ENCODE results near the gene SLC39A3.

Gene SLC39A3

GRCh38 chr19:2768365-2769132 lies 28.7 kb upstream of the SLC39A3 start:
- H3K27ac ChIP-seq (ENCODE audit: low read depth in 2 of 2, low read length in 2 of 2) = no peak overlapping the region
- no peaks in the 10 kb centered on the region for H3K27me3 ChIP-seq (ENCODE audit: control insufficient read depth in 2 of 2, insufficient read depth in 2 of 2, low read length in 2 of 2)
- peaks cover 0 to 4% of the 10 kb centered on the region in 2 donors for H3K4me1 ChIP-seq (ENCODE audit: control insufficient read depth in 2 of 2, insufficient read depth in 2 of 2, low read length in 2 of 2)
- no peak overlapping the region for H3K4me3 ChIP-seq (ENCODE audit: low read length in 2 of 2)
- H3K9me3 ChIP-seq (ENCODE audit: control insufficient read depth in 2 of 2, low read length in 2 of 2) = no peaks in the 10 kb centered on the region
- peaks cover 14 to 27% of the 10 kb centered on the region in 2 donors for H3K36me3 ChIP-seq (ENCODE audit: control insufficient read depth in 2 of 2, insufficient read depth in 2 of 2, low read length in 2 of 2)
- H3K9ac ChIP-seq (ENCODE audit: low read depth in 1 of 2, low read length in 2 of 2) = no peak overlapping the region

GRCh38 chr19:2767688-2768087 lies 27.9 kb upstream of the SLC39A3 start:
- Histone ChIP-seq H3K9ac (ENCODE audit: low read depth in 1 of 2, low read length in 2 of 2) (no peak overlapping the region), H3K4me3 (ENCODE audit: low read length in 2 of 2) (no peak overlapping the region), H3K27ac (ENCODE audit: low read depth in 2 of 2, low read length in 2 of 2) (no peak overlapping the region), H3K27me3 (ENCODE audit: control insufficient read depth in 2 of 2, insufficient read depth in 2 of 2, low read length in 2 of 2) (no peaks in the 10 kb centered on the region), H3K36me3 (ENCODE audit: control insufficient read depth in 2 of 2, insufficient read depth in 2 of 2, low read length in 2 of 2) (peaks cover 15 to 35% of the 10 kb centered on the region in 2 donors), H3K9me3 (ENCODE audit: control insufficient read depth in 2 of 2, low read length in 2 of 2) (no peaks in the 10 kb centered on the region), H3K4me1 (ENCODE audit: control insufficient read depth in 2 of 2, insufficient read depth in 2 of 2, low read length in 2 of 2) (peaks cover 0 to 4% of the 10 kb centered on the region in 2 donors)

- no peaks in the 10 kb centered on the region for H3K9me3 ChIP-seq (ENCODE audit: control insufficient read depth in 2 of 2, low read length in 2 of 2)
- H3K9ac ChIP-seq (ENCODE audit: low read depth in 1 of 2, low read length in 2 of 2) = no peak overlapping the region
- H3K27ac ChIP-seq (ENCODE audit: low read depth in 2 of 2, low read length in 2 of 2) = no peak overlapping the region
- H3K27me3 ChIP-seq (ENCODE audit: control insufficient read depth in 2 of 2, insufficient read depth in 2 of 2, low read length in 2 of 2) = no peaks in the 10 kb centered on the region
- H3K4me1 ChIP-seq (ENCODE audit: control insufficient read depth in 2 of 2, insufficient read depth in 2 of 2, low read length in 2 of 2) = peaks cover 0 to 4% of the 10 kb centered on the region in 2 donors
- no peak overlapping the region for H3K4me3 ChIP-seq (ENCODE audit: low read length in 2 of 2)
- peaks cover 24 to 40% of the 10 kb centered on the region in 2 donors for H3K36me3 ChIP-seq (ENCODE audit: control insufficient read depth in 2 of 2, insufficient read depth in 2 of 2, low read length in 2 of 2)
Observed at GRCh38 chr19:2766594-2767372, 27.0 kb upstream of the SLC39A3 start.

GRCh38 chr19:2765376-2765775 lies 25.6 kb upstream of the SLC39A3 start:
- no peak overlapping the region for H3K27ac ChIP-seq (ENCODE audit: low read depth in 2 of 2, low read length in 2 of 2)
- no peak overlapping the region for H3K9ac ChIP-seq (ENCODE audit: low read depth in 1 of 2, low read length in 2 of 2)
- H3K4me1 ChIP-seq (ENCODE audit: control insufficient read depth in 2 of 2, insufficient read depth in 2 of 2, low read length in 2 of 2) = peaks cover 0 to under 1% of the 10 kb centered on the region in 2 donors
- H3K36me3 ChIP-seq (ENCODE audit: control insufficient read depth in 2 of 2, insufficient read depth in 2 of 2, low read length in 2 of 2) = peaks cover 31 to 51% of the 10 kb centered on the region in 2 donors
- no peaks in the 10 kb centered on the region for H3K27me3 ChIP-seq (ENCODE audit: control insufficient read depth in 2 of 2, insufficient read depth in 2 of 2, low read length in 2 of 2)
- no peaks in the 10 kb centered on the region for H3K9me3 ChIP-seq (ENCODE audit: control insufficient read depth in 2 of 2, low read length in 2 of 2)
- H3K4me3 ChIP-seq (ENCODE audit: low read length in 2 of 2) = no peak overlapping the region

- no peak overlapping the region for H3K27ac ChIP-seq (ENCODE audit: low read depth in 2 of 2, low read length in 2 of 2)
- no peaks in the 10 kb centered on the region for H3K4me1 ChIP-seq (ENCODE audit: control insufficient read depth in 2 of 2, insufficient read depth in 2 of 2, low read length in 2 of 2)
- no peaks in the 10 kb centered on the region for H3K9me3 ChIP-seq (ENCODE audit: control insufficient read depth in 2 of 2, low read length in 2 of 2)
- no peak overlapping the region for H3K9ac ChIP-seq (ENCODE audit: low read depth in 1 of 2, low read length in 2 of 2)
- H3K4me3 ChIP-seq (ENCODE audit: low read length in 2 of 2) = no peak overlapping the region
- H3K36me3 ChIP-seq (ENCODE audit: control insufficient read depth in 2 of 2, insufficient read depth in 2 of 2, low read length in 2 of 2) = peaks cover 31 to 51% of the 10 kb centered on the region in 2 donors
- no peaks in the 10 kb centered on the region for H3K27me3 ChIP-seq (ENCODE audit: control insufficient read depth in 2 of 2, insufficient read depth in 2 of 2, low read length in 2 of 2)
Observed at GRCh38 chr19:2764945-2765344, 25.1 kb upstream of the SLC39A3 start.

GRCh38 chr19:2763687-2764086 lies 23.9 kb upstream of the SLC39A3 start:
- H3K4me1 ChIP-seq (ENCODE audit: control insufficient read depth in 2 of 2, insufficient read depth in 2 of 2, low read length in 2 of 2) = no peaks in the 10 kb centered on the region
- no peaks in the 10 kb centered on the region for H3K27me3 ChIP-seq (ENCODE audit: control insufficient read depth in 2 of 2, insufficient read depth in 2 of 2, low read length in 2 of 2)
- peaks cover 35 to 51% of the 10 kb centered on the region in 2 donors for H3K36me3 ChIP-seq (ENCODE audit: control insufficient read depth in 2 of 2, insufficient read depth in 2 of 2, low read length in 2 of 2)
- no peak overlapping the region for H3K4me3 ChIP-seq (ENCODE audit: low read length in 2 of 2)
- no peak overlapping the region for H3K9ac ChIP-seq (ENCODE audit: low read depth in 1 of 2, low read length in 2 of 2)
- H3K27ac ChIP-seq (ENCODE audit: low read depth in 2 of 2, low read length in 2 of 2) = no peak overlapping the region
- H3K9me3 ChIP-seq (ENCODE audit: control insufficient read depth in 2 of 2, low read length in 2 of 2) = no peaks in the 10 kb centered on the region

GRCh38 chr19:2762783-2763496 lies 23.1 kb upstream of the SLC39A3 start:
- no peaks in the 10 kb centered on the region for H3K9me3 ChIP-seq (ENCODE audit: control insufficient read depth in 2 of 2, low read length in 2 of 2)
- H3K4me3 ChIP-seq (ENCODE audit: low read length in 2 of 2) = no peak overlapping the region
- H3K27me3 ChIP-seq (ENCODE audit: control insufficient read depth in 2 of 2, insufficient read depth in 2 of 2, low read length in 2 of 2) = no peaks in the 10 kb centered on the region
- peaks cover 36 to 52% of the 10 kb centered on the region in 2 donors for H3K36me3 ChIP-seq (ENCODE audit: control insufficient read depth in 2 of 2, insufficient read depth in 2 of 2, low read length in 2 of 2)
- no peak overlapping the region for H3K9ac ChIP-seq (ENCODE audit: low read depth in 1 of 2, low read length in 2 of 2)
- H3K4me1 ChIP-seq (ENCODE audit: control insufficient read depth in 2 of 2, insufficient read depth in 2 of 2, low read length in 2 of 2) = no peaks in the 10 kb centered on the region
- H3K27ac ChIP-seq (ENCODE audit: low read depth in 2 of 2, low read length in 2 of 2) = no peak overlapping the region

- Histone ChIP-seq H3K9me3 (ENCODE audit: control insufficient read depth in 2 of 2, low read length in 2 of 2) (no peaks in the 10 kb centered on the region), H3K4me1 (ENCODE audit: control insufficient read depth in 2 of 2, insufficient read depth in 2 of 2, low read length in 2 of 2) (no peaks in the 10 kb centered on the region)
Observed at GRCh38 chr19:2761876-2762782, 22.3 kb upstream of the SLC39A3 start.

GRCh38 chr19:2761309-2761677 lies 21.5 kb upstream of the SLC39A3 start:
- Histone ChIP-seq H3K4me1 (ENCODE audit: control insufficient read depth in 2 of 2, insufficient read depth in 2 of 2, low read length in 2 of 2) (no peaks in the 10 kb centered on the region), H3K9me3 (ENCODE audit: control insufficient read depth in 2 of 2, low read length in 2 of 2) (no peaks in the 10 kb centered on the region), H3K27ac (ENCODE audit: low read depth in 2 of 2, low read length in 2 of 2) (no peak overlapping the region), H3K27me3 (ENCODE audit: control insufficient read depth in 2 of 2, insufficient read depth in 2 of 2, low read length in 2 of 2) (no peaks in the 10 kb centered on the region), H3K4me3 (ENCODE audit: low read length in 2 of 2) (no peak overlapping the region), H3K9ac (ENCODE audit: low read depth in 1 of 2, low read length in 2 of 2) (no peak overlapping the region), H3K36me3 (ENCODE audit: control insufficient read depth in 2 of 2, insufficient read depth in 2 of 2, low read length in 2 of 2) (peaks cover 44 to 50% of the 10 kb centered on the region in 2 donors)

More at GRCh38 chr19:2761876-2762782, 22.3 kb upstream of the SLC39A3 start:
- Histone ChIP-seq H3K9ac (ENCODE audit: low read depth in 1 of 2, low read length in 2 of 2) (no peak overlapping the region), H3K4me3 (ENCODE audit: low read length in 2 of 2) (no peak overlapping the region), H3K36me3 (ENCODE audit: control insufficient read depth in 2 of 2, insufficient read depth in 2 of 2, low read length in 2 of 2) (peaks cover 39 to 51% of the 10 kb centered on the region in 2 donors), H3K27me3 (ENCODE audit: control insufficient read depth in 2 of 2, insufficient read depth in 2 of 2, low read length in 2 of 2) (no peaks in the 10 kb centered on the region), H3K27ac (ENCODE audit: low read depth in 2 of 2, low read length in 2 of 2) (no peak overlapping the region)
